ENCODE measurements around the gene ANKRD37.

DNA sequence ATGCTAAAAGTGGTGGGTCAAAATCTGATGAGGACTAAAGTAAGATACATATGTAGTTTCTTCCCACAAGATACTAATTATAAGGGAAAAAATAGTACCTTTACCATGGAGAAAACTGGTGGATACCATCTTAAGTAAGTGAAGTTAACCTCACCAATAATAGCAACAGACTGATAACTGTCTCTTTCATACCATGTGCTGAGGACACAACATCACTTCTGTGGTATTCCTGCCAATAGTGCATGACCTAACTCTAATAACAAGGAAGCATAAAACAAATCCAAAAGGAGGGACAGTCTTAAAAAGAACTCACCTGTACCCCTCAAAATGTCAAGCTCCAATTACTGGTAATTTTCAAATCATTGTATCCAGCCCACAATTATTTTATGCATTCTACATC is 20.3 kb downstream of the ANKRD37 start:
- TF ChIP-seq, protein P1, sequence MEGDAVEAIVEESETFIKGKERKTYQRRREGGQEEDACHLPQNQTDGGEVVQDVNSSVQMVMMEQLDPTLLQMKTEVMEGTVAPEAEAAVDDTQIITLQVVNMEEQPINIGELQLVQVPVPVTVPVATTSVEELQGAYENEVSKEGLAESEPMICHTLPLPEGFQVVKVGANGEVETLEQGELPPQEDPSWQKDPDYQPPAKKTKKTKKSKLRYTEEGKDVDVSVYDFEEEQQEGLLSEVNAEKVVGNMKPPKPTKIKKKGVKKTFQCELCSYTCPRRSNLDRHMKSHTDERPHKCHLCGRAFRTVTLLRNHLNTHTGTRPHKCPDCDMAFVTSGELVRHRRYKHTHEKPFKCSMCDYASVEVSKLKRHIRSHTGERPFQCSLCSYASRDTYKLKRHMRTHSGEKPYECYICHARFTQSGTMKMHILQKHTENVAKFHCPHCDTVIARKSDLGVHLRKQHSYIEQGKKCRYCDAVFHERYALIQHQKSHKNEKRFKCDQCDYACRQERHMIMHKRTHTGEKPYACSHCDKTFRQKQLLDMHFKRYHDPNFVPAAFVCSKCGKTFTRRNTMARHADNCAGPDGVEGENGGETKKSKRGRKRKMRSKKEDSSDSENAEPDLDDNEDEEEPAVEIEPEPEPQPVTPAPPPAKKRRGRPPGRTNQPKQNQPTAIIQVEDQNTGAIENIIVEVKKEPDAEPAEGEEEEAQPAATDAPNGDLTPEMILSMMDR (IDR thresholded peaks at IDR 0.05; ENCODE audit: insufficient read depth, low read length) = no peak
- TF ChIP-seq POLR2AphosphoS5 (IDR thresholded peaks at IDR 0.05; ENCODE audit: low read depth) = no peak
